Astrocyte (in vitro differentiated cells and primary cell): Measurements from ENCODE around the gene SUFU.

Source experiments
- CTCF ChIP-seq: IDR thresholded peaks from 2 replicates; pipeline ENCODE4 v1.5.1; 2011; ENCODE audit warnings: low read depth, mild to moderate bottlenecking, inconsistent platforms, low read length, moderate library complexity; ENCODE audit not compliant: insufficient read depth
- EZH2 ChIP-seq: IDR thresholded peaks from 2 replicates; pipeline ENCODE4 v1.6.1; 2012; ENCODE audit warnings: mild to moderate bottlenecking, low read length, inconsistent platforms; ENCODE audit not compliant: insufficient read depth

GRCh38 chr10:102465466-102465865, 38.3 kb upstream of the SUFU start:
- no peak for TF ChIP-seq CTCF
- TF ChIP-seq EZH2: no peak
